ENCODE data around the gene SERGEF.

DNA sequence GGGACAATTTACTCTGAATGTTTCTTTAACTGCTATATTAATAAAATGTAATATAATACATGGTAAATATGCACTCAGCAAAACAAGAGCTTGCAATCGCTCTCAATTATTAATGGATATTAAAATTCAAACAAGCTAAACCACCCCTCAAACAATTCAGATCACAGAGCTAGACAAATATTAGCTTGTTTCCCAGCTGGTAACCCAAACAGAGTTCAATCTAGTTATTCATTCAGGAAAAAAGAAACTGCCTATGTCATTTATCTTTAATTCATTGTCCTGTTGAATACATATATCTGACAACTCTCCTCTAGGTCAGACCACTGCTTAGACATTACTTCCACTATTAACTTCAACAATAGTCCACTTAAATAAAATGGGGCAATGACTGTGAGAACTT lies 78.7 kb downstream of the SERGEF start:
- TF ChIP-seq, protein P1, sequence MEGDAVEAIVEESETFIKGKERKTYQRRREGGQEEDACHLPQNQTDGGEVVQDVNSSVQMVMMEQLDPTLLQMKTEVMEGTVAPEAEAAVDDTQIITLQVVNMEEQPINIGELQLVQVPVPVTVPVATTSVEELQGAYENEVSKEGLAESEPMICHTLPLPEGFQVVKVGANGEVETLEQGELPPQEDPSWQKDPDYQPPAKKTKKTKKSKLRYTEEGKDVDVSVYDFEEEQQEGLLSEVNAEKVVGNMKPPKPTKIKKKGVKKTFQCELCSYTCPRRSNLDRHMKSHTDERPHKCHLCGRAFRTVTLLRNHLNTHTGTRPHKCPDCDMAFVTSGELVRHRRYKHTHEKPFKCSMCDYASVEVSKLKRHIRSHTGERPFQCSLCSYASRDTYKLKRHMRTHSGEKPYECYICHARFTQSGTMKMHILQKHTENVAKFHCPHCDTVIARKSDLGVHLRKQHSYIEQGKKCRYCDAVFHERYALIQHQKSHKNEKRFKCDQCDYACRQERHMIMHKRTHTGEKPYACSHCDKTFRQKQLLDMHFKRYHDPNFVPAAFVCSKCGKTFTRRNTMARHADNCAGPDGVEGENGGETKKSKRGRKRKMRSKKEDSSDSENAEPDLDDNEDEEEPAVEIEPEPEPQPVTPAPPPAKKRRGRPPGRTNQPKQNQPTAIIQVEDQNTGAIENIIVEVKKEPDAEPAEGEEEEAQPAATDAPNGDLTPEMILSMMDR (conservative IDR thresholded peaks at IDR 0.05) = no peak
- TF ChIP-seq ZFX (IDR thresholded peaks at IDR 0.05) = no peak
